Keratinocyte (primary cell): ENCODE data around the gene C2CD3. TPM values are rescaled to one million over a fixed set of nuclear protein-coding genes. Genes with fewer than 3 reads are reported as not detected.

Source experiments
- DNase-seq: peaks from one replicate; pipeline ENCODE4 v3.0.0-alpha.2; 2011; ENCODE audit warnings: low read depth, missing footprints, low spot score
- FAIRE-seq: peaks from 2 replicates; lab custom pipeline; 2011; peaks lifted over from hg19 to GRCh38; lab: Jason Lieb, UNC
- H2AFZ ChIP-seq: 2 replicates; pipeline ENCODE4 v1.6.0; 2012; ENCODE audit warnings: low read length, control low read depth, inconsistent platforms; ENCODE audit not compliant: control insufficient read depth
- H3K27ac ChIP-seq: 2 replicates; pipeline ENCODE4 v1.5.1; 2011; ENCODE audit warnings: low read length; ENCODE audit not compliant: control insufficient read depth, insufficient read depth
- H3K27me3 ChIP-seq: 3 replicates; pipeline ENCODE4 v1.6.0; 2011; ENCODE audit warnings: low read length; ENCODE audit not compliant: control insufficient read depth, insufficient read depth; ENCODE audit errors: extremely low read depth
- H3K36me3 ChIP-seq, 2 experiments: 2 replicates in 1 of 2; 3 replicates in 1 of 2; pipeline ENCODE4 v1.5.1; 2011; ENCODE audit warnings: low read length in 2 of 2, mild to moderate bottlenecking in 1 of 2; ENCODE audit not compliant: control insufficient read depth in 2 of 2, insufficient read depth in 2 of 2; ENCODE audit errors: extremely low read depth in 1 of 2
- H3K4me1 ChIP-seq: 3 replicates; pipeline ENCODE4 v1.5.1; 2011; ENCODE audit warnings: low read length; ENCODE audit not compliant: control insufficient read depth, insufficient read depth; ENCODE audit errors: extremely low read depth
- H3K4me2 ChIP-seq: 3 replicates; pipeline ENCODE4 v1.6.0; 2011; ENCODE audit warnings: low read depth, low read length; ENCODE audit not compliant: control insufficient read depth, insufficient read depth; ENCODE audit errors: extremely low read depth
- H3K4me3 ChIP-seq, 3 experiments: fragments of 200-600 bp in 1 of 3; sonication (generic) in 1 of 3; 2 replicates in 2 of 3; 3 replicates in 1 of 3; pipeline ENCODE4 v1.5.1; 2011 to 2016; ENCODE audit warnings: low read length in 3 of 3, mild to moderate bottlenecking in 3 of 3, control low read depth in 2 of 3, inconsistent platforms in 1 of 3, low read depth in 1 of 3, mixed read lengths in 1 of 3, mixed run types in 1 of 3, moderate library complexity in 1 of 3; ENCODE audit not compliant: control insufficient read depth in 2 of 3, insufficient read depth in 2 of 3; ENCODE audit errors: extremely low read depth in 1 of 3
- H3K79me2 ChIP-seq: 2 replicates; pipeline ENCODE4 v1.6.0; 2012; ENCODE audit warnings: low read length; ENCODE audit not compliant: control insufficient read depth, insufficient read depth
- H3K9ac ChIP-seq: 3 replicates; pipeline ENCODE4 v1.6.0; 2011; ENCODE audit warnings: low read length; ENCODE audit not compliant: control insufficient read depth, insufficient read depth; ENCODE audit errors: extremely low read depth
- H3K9me1 ChIP-seq: 3 replicates; pipeline ENCODE4 v1.6.0; 2011; ENCODE audit warnings: low read length; ENCODE audit not compliant: control insufficient read depth, insufficient read depth; ENCODE audit errors: extremely low read depth
- H3K9me3 ChIP-seq: 2 replicates; pipeline ENCODE4 v1.5.1; 2012; ENCODE audit warnings: low read depth, low read length; ENCODE audit not compliant: control insufficient read depth
- H4K20me1 ChIP-seq: 3 replicates; pipeline ENCODE4 v1.6.0; 2011; ENCODE audit warnings: low read length; ENCODE audit not compliant: control insufficient read depth, insufficient read depth; ENCODE audit errors: extremely low read depth
- EZH2 ChIP-seq: IDR thresholded peaks from one replicate; pipeline ENCODE4 v1.6.1; 2012; ENCODE audit warnings: inconsistent platforms, mild to moderate bottlenecking, low read length, moderate library complexity
- dilution Hi-C: fragments of 300-500 bp; cut with MboI; formaldehyde crosslinking; loops from one replicate; pipeline ENCODE4 v1.7.0; 2020; ENCODE audit warnings: low sequenced_read_pairs; ENCODE audit not compliant: extremely low pct_ligation_motif_present
- polyA plus RNA-seq, 5 experiments: library from polyadenylated mRNA; depleted of rRNA in 3 of 5; stranded (reverse) in 3 of 5; stranded (forward) in 1 of 5; unstranded in 1 of 5; fragments of >200 nt; gene quantifications; 1 replicate in 1 of 5; 2 replicates in 3 of 5; 3 replicates in 1 of 5; pipeline versions ENCODE4 v1.2.1 to v1.2.3, GENCODE V29; 2011 to 2012; ENCODE audit warnings: missing spikeins in 2 of 5, low read depth in 1 of 5, low replicate concordance in 1 of 5
- TF ChIP-seq, protein P1 (sequence below), 3 experiments: IDR thresholded peaks in 1 of 3; conservative IDR thresholded peaks in 1 of 3; optimal IDR thresholded peaks in 1 of 3; 2 replicates in 2 of 3; 3 replicates in 1 of 3; pipeline versions ENCODE3 to v1.5.1; 2011; ENCODE audit warnings: low read length in 3 of 3, mild to moderate bottlenecking in 3 of 3, moderate library complexity in 2 of 3, control low read depth in 1 of 3, inconsistent platforms in 1 of 3; ENCODE audit not compliant: insufficient read depth in 2 of 3; ENCODE audit errors: extremely low read depth in 1 of 3

C2CD3 gene
- polyA plus RNA-seq, 1 donor (not counting 4 experiments of a cell fraction or from before 2014, with no cell fraction given): 9.8 TPM

- no peak overlapping the region for H3K27ac ChIP-seq
- H4K20me1 ChIP-seq: no peaks in the 10 kb centered on the region
- no peaks in the 10 kb centered on the region for H3K79me2 ChIP-seq
- no peak overlapping the region for H3K9ac ChIP-seq
- dilution Hi-C loops: no loop called here
- FAIRE-seq (no peak), DNase-seq (no peak)
- peaks cover 0 to 5% of the 10 kb centered on the region in 2 experiments for H3K36me3 ChIP-seq
- no peaks in the 10 kb centered on the region for H3K9me3 ChIP-seq
- no peaks in the 10 kb centered on the region for H3K4me1 ChIP-seq
- H3K27me3 ChIP-seq: no peaks in the 10 kb centered on the region
- H3K4me2 ChIP-seq: no peak overlapping the region
- H2AFZ ChIP-seq: no peak overlapping the region
- TF ChIP-seq, protein P1, sequence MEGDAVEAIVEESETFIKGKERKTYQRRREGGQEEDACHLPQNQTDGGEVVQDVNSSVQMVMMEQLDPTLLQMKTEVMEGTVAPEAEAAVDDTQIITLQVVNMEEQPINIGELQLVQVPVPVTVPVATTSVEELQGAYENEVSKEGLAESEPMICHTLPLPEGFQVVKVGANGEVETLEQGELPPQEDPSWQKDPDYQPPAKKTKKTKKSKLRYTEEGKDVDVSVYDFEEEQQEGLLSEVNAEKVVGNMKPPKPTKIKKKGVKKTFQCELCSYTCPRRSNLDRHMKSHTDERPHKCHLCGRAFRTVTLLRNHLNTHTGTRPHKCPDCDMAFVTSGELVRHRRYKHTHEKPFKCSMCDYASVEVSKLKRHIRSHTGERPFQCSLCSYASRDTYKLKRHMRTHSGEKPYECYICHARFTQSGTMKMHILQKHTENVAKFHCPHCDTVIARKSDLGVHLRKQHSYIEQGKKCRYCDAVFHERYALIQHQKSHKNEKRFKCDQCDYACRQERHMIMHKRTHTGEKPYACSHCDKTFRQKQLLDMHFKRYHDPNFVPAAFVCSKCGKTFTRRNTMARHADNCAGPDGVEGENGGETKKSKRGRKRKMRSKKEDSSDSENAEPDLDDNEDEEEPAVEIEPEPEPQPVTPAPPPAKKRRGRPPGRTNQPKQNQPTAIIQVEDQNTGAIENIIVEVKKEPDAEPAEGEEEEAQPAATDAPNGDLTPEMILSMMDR (optimal IDR thresholded peaks at IDR 0.05 in 1 of 3, IDR thresholded peaks at IDR 0.05 in 1 of 3, conservative IDR thresholded peaks at IDR 0.05 in 1 of 3; ENCODE audit: extremely low read depth in 1 of 3, insufficient read depth in 2 of 3, low read length in 3 of 3): no peak
- TF ChIP-seq EZH2: no peak
- H3K9me1 ChIP-seq: no peaks in the 10 kb centered on the region
- no peak overlapping the region for H3K4me3 ChIP-seq
These were observed 127.4 kb downstream of the C2CD3 start for GRCh38 chr11:74043450-74043849.

DNA sequence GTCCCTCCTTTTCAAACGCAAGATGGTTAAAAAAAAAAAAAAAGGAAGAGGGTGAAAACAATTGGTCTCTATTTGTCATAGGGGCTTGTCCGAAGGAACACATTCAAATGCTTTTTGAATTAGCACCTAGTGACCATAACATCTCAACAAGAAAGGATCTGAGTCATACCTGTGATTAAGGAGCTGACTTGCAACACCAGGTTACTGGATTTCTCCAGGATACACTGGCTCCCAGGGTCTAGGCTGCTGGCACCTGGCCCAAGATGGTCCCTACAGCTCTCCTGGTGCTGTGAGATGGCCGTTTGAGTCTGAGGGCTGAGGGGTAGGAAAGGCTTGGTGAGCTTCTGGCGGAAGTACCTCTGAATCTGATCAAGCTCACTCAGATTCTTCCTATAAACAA, 133.5 kb downstream of the C2CD3 start:
- Histone ChIP-seq H3K4me1 (peaks cover 4% of the 10 kb centered on the region), H3K9ac (no peak overlapping the region), H4K20me1 (no peaks in the 10 kb centered on the region), H3K27ac (no peak overlapping the region), H3K27me3 (no peaks in the 10 kb centered on the region), H3K79me2 (no peaks in the 10 kb centered on the region), H3K9me3 (no peaks in the 10 kb centered on the region), H3K9me1 (no peaks in the 10 kb centered on the region), H3K4me2 (no peak overlapping the region), H3K36me3 (peaks cover 12 to 15% of the 10 kb centered on the region in 2 experiments), H2AFZ (no peak overlapping the region), H3K4me3 (no peak overlapping the region)
- DNase-seq: no peak
- TF ChIP-seq EZH2: no peak
- TF ChIP-seq, protein P1 (optimal IDR thresholded peaks at IDR 0.05 in 1 of 3, IDR thresholded peaks at IDR 0.05 in 1 of 3, conservative IDR thresholded peaks at IDR 0.05 in 1 of 3; ENCODE audit: extremely low read depth in 1 of 3, insufficient read depth in 2 of 3, low read length in 3 of 3): no peak
- FAIRE-seq: no peak
- dilution Hi-C loops: no loop called here
